GM13977 (cell line): ENCODE results near the gene INTS13.

Source experiments
- DNase-seq: peaks from one replicate; pipeline ENCODE4 v3.0.0; 2012; ENCODE audit warnings: low spot score
- in situ Hi-C: fragments of 300-500 bp; cut with MboI; formaldehyde crosslinking; loops from one replicate; pipeline ENCODE4 v1.12.0; 2022; ENCODE audit warnings: low sequenced_read_pairs, low pct_unique_long_range_greater_than_20kb, mixed read lengths, inconsistent platforms; ENCODE audit not compliant: unreplicated experiment
- TF ChIP-seq, protein P1 (sequence below): IDR thresholded peaks from 2 replicates; pipeline ENCODE4 v1.5.1; 2012; ENCODE audit warnings: mild to moderate bottlenecking, control low read depth; ENCODE audit not compliant: insufficient read depth; ENCODE audit errors: extremely low read depth, missing control alignments

The INTS13 gene

DNA sequence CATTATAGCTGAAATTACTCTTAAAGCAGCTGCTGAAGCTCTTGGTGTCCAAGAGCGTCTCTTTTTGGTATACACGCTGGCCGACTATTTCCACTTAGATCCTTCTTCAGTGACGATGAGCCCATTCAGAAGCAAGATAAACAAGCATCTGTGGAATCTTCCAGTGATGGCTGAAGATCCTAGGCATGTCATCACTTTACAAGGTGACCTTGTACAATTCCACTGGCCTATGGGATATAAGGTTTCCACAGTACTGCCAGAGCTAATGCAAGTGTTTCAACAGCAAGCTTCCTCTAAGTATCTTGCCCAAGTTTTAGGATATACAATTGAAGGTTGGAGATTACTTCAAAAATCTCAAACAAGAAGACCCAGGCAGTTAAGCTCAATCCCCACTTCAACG, 47.0 kb downstream of the INTS13 start:
- TF ChIP-seq, protein P1, sequence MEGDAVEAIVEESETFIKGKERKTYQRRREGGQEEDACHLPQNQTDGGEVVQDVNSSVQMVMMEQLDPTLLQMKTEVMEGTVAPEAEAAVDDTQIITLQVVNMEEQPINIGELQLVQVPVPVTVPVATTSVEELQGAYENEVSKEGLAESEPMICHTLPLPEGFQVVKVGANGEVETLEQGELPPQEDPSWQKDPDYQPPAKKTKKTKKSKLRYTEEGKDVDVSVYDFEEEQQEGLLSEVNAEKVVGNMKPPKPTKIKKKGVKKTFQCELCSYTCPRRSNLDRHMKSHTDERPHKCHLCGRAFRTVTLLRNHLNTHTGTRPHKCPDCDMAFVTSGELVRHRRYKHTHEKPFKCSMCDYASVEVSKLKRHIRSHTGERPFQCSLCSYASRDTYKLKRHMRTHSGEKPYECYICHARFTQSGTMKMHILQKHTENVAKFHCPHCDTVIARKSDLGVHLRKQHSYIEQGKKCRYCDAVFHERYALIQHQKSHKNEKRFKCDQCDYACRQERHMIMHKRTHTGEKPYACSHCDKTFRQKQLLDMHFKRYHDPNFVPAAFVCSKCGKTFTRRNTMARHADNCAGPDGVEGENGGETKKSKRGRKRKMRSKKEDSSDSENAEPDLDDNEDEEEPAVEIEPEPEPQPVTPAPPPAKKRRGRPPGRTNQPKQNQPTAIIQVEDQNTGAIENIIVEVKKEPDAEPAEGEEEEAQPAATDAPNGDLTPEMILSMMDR = no peak
- in situ Hi-C loops = no loop called here
- DNase-seq = no peak

DNA sequence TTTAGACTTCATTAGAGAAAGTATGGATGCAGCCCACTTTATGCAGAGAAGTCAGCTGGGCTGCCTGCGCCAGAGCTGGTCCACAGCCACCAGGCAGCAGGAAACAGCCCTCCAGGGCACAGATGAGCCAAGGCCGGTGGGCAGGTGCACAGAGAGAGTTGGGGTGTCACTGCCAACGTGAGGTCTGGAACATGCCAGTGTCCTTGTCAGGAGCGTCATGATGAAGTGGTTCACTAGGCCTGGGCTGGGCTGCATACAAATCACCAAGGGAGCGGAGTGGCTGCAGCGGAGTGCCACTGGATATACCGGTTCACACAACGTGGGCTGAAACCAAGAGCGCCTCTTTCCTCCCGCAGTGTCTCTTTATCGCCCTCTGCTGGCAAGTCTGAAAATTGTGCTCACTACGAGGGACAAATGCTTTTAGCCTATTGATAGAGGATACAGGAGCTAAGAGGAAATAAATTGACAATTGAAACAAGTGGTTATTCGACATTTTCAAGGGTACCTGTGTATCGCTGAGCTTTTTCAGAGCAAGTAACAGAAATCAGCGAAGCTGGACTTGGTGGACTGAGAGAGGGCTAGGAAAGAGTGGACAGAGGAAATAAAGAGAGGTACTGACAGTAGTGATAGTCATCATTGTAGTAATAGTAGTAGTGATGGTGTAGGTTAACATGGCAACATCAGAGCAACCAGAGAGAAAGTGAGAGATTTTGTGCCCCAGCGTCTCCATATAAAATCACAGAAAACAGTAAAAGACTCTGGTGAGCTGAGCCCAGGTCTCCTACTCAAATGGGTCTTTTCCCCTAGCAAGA, 52.8 kb downstream of the INTS13 start:
- in situ Hi-C loops = no loop called here
- TF ChIP-seq, protein P1 = peak; percentile 91
- peak; percentile 72 for DNase-seq

DNA sequence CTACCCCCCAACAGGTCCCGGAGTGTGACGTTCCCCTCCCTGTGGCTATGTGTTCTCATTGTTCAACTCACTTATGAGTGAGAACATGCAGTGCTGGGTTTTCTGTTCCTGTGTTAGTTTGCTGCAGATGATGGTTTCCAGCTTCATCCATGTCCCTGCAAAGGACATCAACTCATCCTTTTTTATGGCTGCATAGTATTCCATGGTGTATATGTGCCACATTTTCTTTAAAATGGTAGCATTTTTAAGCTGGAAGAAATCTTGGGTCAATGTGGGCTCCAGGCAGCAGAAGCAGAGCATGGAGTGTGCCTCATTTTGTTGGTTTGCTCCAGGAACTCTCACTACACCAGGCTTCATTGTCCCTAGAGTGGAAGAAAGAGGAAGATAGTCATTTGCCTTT, 57.2 kb downstream of the INTS13 start:
- TF ChIP-seq, protein P1 = no peak
- in situ Hi-C loops = no loop called here
- DNase-seq = no peak

DNA sequence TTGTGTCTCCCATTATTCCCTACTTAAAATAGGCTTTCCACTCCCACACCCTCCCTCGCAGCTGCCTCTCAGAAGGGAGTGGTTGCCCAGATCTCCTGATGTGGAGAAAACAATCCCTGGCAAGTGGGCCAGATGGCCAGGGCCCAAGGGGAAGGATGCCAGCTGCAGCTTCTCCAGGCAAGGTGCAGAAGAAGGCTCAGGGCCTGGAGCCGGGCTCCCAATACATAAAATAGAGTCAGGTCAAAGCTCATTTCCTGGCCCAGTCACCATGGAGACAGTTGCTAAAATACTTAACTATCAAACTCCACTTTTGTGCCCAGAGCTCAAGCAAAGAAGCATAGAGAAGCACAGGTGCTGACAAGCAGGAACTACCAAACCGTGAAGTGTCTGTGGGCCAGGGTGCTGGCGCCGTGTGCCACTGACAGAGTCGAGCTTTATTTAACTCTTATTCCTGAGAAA, 59.1 kb downstream of the INTS13 start:
- DNase-seq = peak; percentile 46
- TF ChIP-seq, protein P1 = no peak

DNA sequence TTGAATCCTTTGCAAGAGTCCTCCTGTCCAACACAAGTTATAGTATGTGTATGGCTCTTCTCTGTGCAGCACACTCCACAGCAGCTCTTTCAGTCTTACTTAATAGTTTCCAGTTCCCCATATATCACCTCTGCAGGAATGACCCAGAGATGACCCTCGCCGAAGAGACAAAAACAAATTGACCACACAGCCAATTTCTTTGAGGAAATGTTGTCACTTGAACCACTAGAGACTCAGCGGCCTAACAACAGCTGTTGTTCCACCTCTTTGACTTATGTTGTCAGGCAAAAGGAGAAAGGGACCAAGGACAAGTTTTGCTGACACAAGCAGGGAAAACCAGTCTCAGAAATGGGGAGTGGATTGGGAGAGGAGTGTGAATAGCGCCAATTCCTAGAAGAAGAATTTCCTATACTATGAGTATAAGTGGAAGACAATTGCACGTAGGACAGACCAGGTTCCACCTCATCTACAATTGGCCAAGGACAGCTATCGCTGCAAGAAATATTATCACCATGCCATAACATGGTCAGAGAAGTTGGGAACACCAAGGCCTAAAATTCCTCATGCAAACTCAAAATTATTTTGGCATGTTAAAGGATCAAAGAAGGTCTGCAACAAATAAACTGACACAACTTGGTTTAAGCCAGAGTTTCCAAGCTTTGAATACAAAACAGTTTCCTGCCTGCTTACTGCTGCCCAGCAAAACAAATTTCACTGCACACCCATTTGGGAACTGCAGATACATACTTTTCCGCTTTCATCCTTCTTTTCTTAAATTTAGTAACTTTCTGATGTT, 63.1 kb downstream of the INTS13 start:
- in situ Hi-C loops = no loop called here
- TF ChIP-seq, protein P1 = no peak
- peak; percentile 43 for DNase-seq

More for the DNA sequence above, 59.1 kb downstream of the INTS13 start:
- in situ Hi-C loops = no loop called here

DNA sequence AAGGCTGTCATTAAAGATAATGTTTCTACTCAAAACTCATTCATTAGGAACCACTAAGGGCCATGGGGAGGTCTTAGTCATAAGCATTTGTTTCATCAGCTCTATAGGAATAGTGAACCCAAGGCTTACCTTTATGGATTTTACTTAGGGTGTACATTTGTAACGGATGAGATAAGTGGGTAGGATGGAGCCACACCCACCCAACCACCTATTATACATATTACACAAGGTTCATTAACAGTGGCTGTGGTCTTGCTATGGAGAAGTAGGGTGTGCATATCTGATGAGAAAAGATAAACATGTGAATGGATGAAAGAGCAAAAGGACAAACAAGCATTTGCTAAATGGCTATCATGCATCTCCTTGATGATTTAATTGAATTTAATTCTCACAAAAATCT, 65.2 kb downstream of the INTS13 start:
- no peak for DNase-seq
- TF ChIP-seq, protein P1 = no peak
- in situ Hi-C loops = no loop called here
